ENCODE results near the gene PASD1. TPM values are rescaled to one million over a fixed set of nuclear protein-coding genes. Genes with fewer than 3 reads are reported as not detected.
A peak's percentile ranks its signal among the peaks of the same experiment; 100 is the strongest.

PASD1 gene
- total RNA-seq, 1 experiment from 2014 or later, result 0.12 TPM

- DNase-seq (ENCODE audit: low read depth), result no peak
These were observed 137.6 kb downstream of the PASD1 start for GRCh38 chrX:151701071-151701470.

- no peak for DNase-seq (ENCODE audit: low read depth)
These were observed 138.1 kb downstream of the PASD1 start for GRCh38 chrX:151701531-151701930.

DNA sequence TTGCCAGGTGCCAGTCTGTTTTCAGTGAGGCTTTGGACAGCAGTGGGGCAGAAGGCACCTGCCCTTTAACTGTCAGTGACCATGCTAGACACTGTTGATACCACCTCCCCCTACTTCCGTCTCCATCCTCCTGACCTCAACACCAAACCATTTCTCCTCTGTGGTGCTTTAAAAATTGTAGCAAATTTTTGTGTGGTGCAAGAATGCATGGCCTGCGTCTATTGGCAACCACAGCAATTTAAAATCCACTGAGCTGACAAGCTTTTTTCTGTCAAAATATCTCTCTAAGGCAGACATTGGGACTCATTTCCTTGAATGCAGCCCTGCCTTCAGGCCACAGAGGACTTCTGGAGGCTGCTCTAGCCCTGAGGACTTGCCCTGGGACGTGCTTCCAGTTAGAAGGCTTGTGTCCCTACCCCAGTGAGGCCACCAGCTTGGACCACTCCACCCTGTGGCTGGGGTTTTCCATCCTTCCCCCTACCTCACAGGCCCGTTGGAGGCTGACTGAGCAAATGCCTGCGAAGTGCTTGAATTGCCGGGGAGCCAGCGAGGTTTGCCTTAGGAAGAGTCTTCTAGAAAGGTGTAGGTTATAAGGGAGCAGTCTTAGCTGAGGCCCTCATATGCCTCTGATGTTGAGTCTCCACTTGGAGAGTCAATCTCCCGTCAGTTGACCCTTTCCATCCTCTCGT, 138.7 kb downstream of the PASD1 start:
- DNase-seq (ENCODE audit: low read depth), result no peak

- DNase-seq (ENCODE audit: low read depth), result no peak
These were observed 139.4 kb downstream of the PASD1 start for GRCh38 chrX:151702741-151703340.

GRCh38 chrX:151703487-151703886, 140.0 kb downstream of the PASD1 start:
- DNase-seq (ENCODE audit: low read depth), result no peak

DNA sequence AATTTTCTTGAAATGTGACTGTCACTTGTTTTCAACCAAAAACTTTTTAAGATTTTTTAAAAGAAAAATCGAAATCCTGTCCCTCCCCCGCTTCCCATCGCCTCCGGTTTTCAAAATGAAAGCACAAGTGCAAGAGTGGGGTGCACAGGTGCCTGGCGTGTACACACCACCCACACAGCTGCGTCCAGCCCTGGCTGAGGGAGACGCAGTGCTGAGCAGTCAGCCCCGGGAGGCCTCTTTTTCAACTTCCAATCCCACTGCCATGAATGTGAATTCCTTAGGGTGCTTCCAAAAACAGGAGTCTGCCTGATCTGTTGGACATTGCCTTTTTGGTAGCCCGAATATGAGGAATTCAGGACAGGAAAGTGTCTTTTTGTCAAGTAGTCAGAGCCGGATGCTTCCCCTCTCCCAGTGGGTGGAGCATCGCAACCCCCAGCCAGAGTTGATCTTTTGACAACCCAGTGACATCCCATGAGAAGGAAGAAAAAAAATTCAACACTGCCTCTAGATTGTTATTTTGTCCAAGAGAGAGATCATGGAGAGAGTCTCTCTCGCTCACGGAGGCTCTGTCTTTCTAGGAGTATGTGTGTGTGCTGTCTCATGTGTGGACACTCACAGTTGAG, 140.7 kb downstream of the PASD1 start:
- DNase-seq (ENCODE audit: low read depth), result no peak

GRCh38 chrX:151708821-151709220, 145.3 kb downstream of the PASD1 start:
- DNase-seq (ENCODE audit: low read depth), result no peak

DNA sequence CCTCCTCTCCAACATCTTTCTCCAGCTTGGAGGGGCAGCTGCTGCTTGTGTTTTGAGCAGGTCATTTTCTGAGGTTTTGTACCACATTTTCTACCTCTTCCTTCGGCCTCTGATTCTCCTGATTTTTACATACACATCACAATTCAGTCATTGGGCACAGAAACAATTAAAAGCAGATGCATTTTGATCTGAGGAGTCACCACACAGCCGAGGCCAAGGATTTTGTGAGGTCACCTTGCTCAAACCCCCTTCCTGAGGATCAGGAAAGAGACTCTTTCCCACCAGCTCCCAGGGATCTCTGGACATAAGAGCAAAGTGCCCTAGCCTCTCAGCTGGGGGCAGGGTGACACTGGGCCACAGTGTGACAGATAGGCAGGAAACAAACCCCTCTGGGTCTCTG, 147.0 kb downstream of the PASD1 start:
- DNase-seq (ENCODE audit: low read depth), result no peak

GRCh38 chrX:151711154-151711553, 147.7 kb downstream of the PASD1 start:
- no peak for DNase-seq (ENCODE audit: low read depth)

- no peak for DNase-seq (ENCODE audit: low read depth)
These were observed 148.3 kb downstream of the PASD1 start for GRCh38 chrX:151711787-151712186.

DNA sequence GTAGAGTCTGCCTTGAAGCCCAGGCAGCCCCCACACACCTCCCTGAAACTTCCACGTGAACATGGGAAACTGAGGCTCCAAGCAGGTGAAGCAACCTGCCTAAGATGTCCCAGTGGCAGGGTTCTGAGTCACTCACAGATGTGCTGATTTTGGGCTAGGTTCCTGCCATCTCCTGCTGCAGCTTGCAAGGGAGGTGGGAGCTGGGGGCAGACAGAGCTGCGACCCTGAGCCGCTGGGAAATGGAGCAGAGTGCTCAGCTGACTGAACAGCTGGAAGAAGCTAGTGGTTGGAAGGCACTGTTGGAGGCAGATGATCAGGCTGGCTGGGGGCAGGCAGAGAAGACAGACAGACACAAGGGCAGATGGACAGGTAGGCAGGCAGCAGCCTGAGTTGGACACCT, 148.8 kb downstream of the PASD1 start:
- no peak for DNase-seq (ENCODE audit: low read depth)

DNA sequence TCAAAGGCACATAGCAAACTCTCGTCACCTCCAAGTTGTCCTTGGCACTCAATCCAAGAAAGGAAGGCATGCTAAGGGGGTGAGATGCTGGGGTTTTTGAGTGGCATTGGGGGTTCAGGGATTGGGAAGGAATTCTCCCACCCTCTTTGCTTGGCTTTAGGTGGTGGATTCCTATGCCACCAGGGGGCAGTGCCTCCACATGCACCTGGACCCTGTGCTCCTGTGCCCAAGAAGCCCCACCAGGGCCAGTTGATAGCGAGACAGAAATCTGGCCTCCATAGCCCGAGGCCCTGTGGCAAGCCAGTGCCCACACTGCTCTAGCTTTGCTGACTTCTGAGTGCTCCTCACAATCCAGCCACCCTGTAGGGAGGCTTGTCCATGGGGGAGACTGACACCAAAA, 150.4 kb downstream of the PASD1 start:
- DNase-seq (ENCODE audit: low read depth), result peak; percentile 53

- DNase-seq (ENCODE audit: low read depth), result no peak
These were observed 150.9 kb downstream of the PASD1 start for GRCh38 chrX:151714362-151714761.

DNA sequence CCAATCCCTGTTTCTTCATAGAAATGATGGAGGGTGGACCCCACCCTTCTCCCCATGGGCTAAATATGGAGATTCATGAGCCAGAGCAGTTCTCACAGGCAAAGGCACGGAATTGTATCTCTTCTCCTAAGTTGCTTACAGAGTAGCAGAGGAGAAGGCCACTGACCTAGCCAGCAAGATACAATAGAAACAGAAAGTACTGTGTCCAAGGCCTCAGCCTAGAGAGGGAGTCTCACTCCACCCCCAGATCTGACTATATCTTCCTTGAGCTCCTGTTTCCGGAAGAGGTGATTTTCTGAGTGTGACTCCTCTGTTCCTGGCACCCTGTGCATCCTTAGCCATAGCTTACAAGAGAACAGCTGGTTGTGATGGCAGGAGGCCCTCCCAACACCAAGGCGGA, 152.3 kb downstream of the PASD1 start, which contains the start of gene FATE1:
TSS of gene FATE1 (plus strand) at position 284 of the 400 bp plus-strand sequence. CDS start at position 369, 85 bp downstream.
- DNase-seq (ENCODE audit: low read depth), result peak; percentile 9

GRCh38 chrX:151722241-151722846, 158.9 kb downstream of the PASD1 start:
- DNase-seq (ENCODE audit: low read depth), result no peak

DNA sequence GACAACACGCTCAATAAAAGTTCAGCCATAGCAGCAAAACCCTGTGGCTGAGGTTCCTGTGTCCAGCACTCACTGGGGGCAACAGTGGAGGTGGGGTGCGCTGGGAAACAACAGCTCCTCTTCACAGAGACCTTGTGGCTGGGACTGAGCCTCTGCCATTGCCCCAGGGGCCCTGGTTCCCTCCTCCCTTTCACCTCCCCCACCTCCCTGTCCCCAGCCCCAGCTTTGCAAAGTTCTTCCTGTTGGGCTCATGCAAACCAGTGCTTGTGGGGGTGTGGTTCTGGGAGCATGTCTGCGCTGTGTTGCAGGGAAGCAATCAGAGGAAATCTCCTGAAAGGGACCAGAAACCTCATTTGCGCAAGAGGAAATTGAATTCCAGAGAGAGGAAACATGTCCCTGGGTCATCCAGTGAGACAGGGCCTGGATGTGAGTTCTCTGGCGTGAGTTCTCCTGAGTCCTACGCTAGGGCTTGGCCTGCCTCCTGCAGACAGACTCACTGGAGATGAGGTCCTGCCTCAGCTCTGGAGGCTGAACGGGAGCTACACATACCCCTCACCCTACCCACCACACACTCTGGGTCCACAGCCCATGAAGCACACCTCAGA, 159.8 kb downstream of the PASD1 start:
- DNase-seq (ENCODE audit: low read depth), result no peak

GRCh38 chrX:151724563-151725337, 161.3 kb downstream of the PASD1 start:
- DNase-seq (ENCODE audit: low read depth), result no peak

DNA sequence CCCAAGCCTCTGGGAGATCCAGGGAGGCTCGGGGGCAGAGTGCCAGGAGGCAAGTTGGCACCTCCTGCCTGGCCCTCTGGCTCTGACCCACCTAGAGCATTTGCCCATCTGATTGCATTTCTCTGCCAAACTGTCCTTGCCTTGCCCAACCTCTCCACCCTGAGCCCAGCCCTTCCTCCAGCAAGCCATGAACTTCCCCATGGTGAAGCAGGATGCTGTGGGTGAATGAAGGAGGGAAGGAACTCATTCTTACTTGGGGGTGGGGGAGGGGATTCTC, 161.8 kb downstream of the PASD1 start:
- no peak for DNase-seq (ENCODE audit: low read depth)
